ENCODE measurements around the gene CDC27. TPM values are rescaled to one million over a fixed set of nuclear protein-coding genes. Genes with fewer than 3 reads are reported as not detected.
"Not testable (repeated sequence)": the region's sequence is repeated elsewhere in the genome, so short reads cannot be mapped to it uniquely, and the experiment has no call there.

Gene CDC27
- total RNA-seq, 4 donors from 2014 or later: 26.5 to 65.9 (median 49.4) TPM

GRCh38 chr17:47120521-47121095, 68.5 kb downstream of the CDC27 start:
- DNase-seq: no peak
- in situ Hi-C loops (cut with MboI; ENCODE audit: low sequenced_read_pairs in 4 of 4): no loop called here
- Histone ChIP-seq H3K4me1 (no peaks in the 10 kb centered on the region), H3K27me3 (no peaks in the 10 kb centered on the region), H3K9me3 (no peaks in the 10 kb centered on the region), H3K4me3 (no peak overlapping the region), H3K36me3 (peaks cover 0 to 48% of the 10 kb centered on the region in 2 donors), H3K27ac (peak overlapping the region in 2 of 4 donors; percentile 1 to 55)
- no peak for TF ChIP-seq CTCF (IDR thresholded peaks at IDR 0.05 in 4 of 5, conservative IDR thresholded peaks at IDR 0.05 in 1 of 5)
- TF ChIP-seq POLR2A (IDR thresholded peaks at IDR 0.05): no peak
- peak; percentile 27 to 39 for ATAC-seq
- intact Hi-C loops (cut with DNase I; ENCODE audit: low total_unique reads): no loop called here

- H3K36me3 ChIP-seq: peaks cover 0 to 44% of the 10 kb centered on the region in 2 donors
- no peaks in the 10 kb centered on the region for H3K9me3 ChIP-seq
- TF ChIP-seq CTCF (IDR thresholded peaks at IDR 0.05 in 4 of 5, conservative IDR thresholded peaks at IDR 0.05 in 1 of 5) (no peak), POLR2A (IDR thresholded peaks at IDR 0.05) (no peak)
- no peak overlapping the region for H3K4me3 ChIP-seq
- no peak for DNase-seq
- intact Hi-C loops (cut with DNase I; ENCODE audit: low total_unique reads): no loop called here
- ATAC-seq: no peak
- no peaks in the 10 kb centered on the region for H3K27me3 ChIP-seq
- no peaks in the 10 kb centered on the region for H3K4me1 ChIP-seq
- peak overlapping the region in 2 of 4 donors; percentile 1 to 55 for H3K27ac ChIP-seq
- in situ Hi-C loops (cut with MboI; ENCODE audit: low sequenced_read_pairs in 4 of 4): no loop called here
Measured at GRCh38 chr17:47119746-47120520, 69.2 kb downstream of the CDC27 start.

- Histone ChIP-seq H3K27me3 (no peaks in the 10 kb centered on the region), H3K4me1 (no peaks in the 10 kb centered on the region), H3K27ac (no peak overlapping the region), H3K9me3 (no peaks in the 10 kb centered on the region), H3K4me3 (no peak overlapping the region), H3K36me3 (peaks cover 0 to 23% of the 10 kb centered on the region in 2 donors)
- DNase-seq: no peak
- in situ Hi-C loops (cut with MboI; ENCODE audit: low sequenced_read_pairs in 4 of 4): no loop called here
- intact Hi-C loops (cut with DNase I; ENCODE audit: low total_unique reads): no loop called here
- no peak for ATAC-seq
- no peak for TF ChIP-seq POLR2A (IDR thresholded peaks at IDR 0.05)
- TF ChIP-seq CTCF (IDR thresholded peaks at IDR 0.05 in 4 of 5, conservative IDR thresholded peaks at IDR 0.05 in 1 of 5): no peak
Measured at GRCh38 chr17:47117386-47117785, 71.7 kb downstream of the CDC27 start.

- intact Hi-C loops (cut with DNase I; ENCODE audit: low total_unique reads) (no loop called here), in situ Hi-C loops (cut with MboI; ENCODE audit: low sequenced_read_pairs in 4 of 4) (no loop called here)
Measured at GRCh38 chr17:47106130-47106529, 83.0 kb downstream of the CDC27 start.

GRCh38 chr17:47105246-47105645, 83.8 kb downstream of the CDC27 start:
- in situ Hi-C loops (cut with MboI; ENCODE audit: low sequenced_read_pairs in 4 of 4); H3K4me3 ChIP-seq; DNase-seq; H3K27me3 ChIP-seq; intact Hi-C loops (cut with DNase I; ENCODE audit: low total_unique reads); ATAC-seq; H3K36me3 ChIP-seq; H3K4me1 ChIP-seq; H3K27ac ChIP-seq; H3K9me3 ChIP-seq: not testable (repeated sequence)

More at GRCh38 chr17:47106130-47106529, 83.0 kb downstream of the CDC27 start:
- ATAC-seq: no peak
- no peak for DNase-seq
- Histone ChIP-seq H3K9me3 (no peaks in the 10 kb centered on the region), H3K27me3 (no peaks in the 10 kb centered on the region), H3K27ac (no peak overlapping the region), H3K4me3 (no peak overlapping the region), H3K36me3 (no peaks in the 10 kb centered on the region), H3K4me1 (no peaks in the 10 kb centered on the region)
- no peak for TF ChIP-seq POLR2A (IDR thresholded peaks at IDR 0.05)
- TF ChIP-seq CTCF (IDR thresholded peaks at IDR 0.05 in 4 of 5, conservative IDR thresholded peaks at IDR 0.05 in 1 of 5): no peak
